DOHH2 (cell line): ENCODE results near the gene CCL22.

Source experiments
- CTCF ChIP-seq: fragments of 200-600 bp; sonication (generic); IDR thresholded peaks from one replicate; pipeline ENCODE4 v1.5.1; 2014; ENCODE audit warnings: antibody characterized with exemption, mild to moderate bottlenecking, low read depth, low read length; ENCODE audit not compliant: poor library complexity, severe bottlenecking
- EZH2phosphoT487 ChIP-seq: fragments of 200-600 bp; sonication (generic); IDR thresholded peaks from 2 replicates; pipeline ENCODE4 v1.6.1; 2017; ENCODE audit warnings: borderline replicate concordance, mild to moderate bottlenecking, antibody characterized with exemption, low read length, moderate library complexity, mixed read lengths

- TF ChIP-seq CTCF (no peak), EZH2phosphoT487 (no peak)
These were observed 5.9 kb upstream of the CCL22 start for GRCh38 chr16:57352636-57353047.
